HFFc6 (cell line): ENCODE results near the gene GABBR2. TPM values are rescaled to one million over a fixed set of nuclear protein-coding genes. Genes with fewer than 3 reads are reported as not detected.
A peak's percentile ranks its signal among the peaks of the same experiment; 100 is the strongest.

Experiments used
- DNase-seq: peaks from one replicate; pipeline ENCODE4 v3.0.0-alpha.2; 2018
- H3K27ac Mint-ChIP-seq: 2 replicates; pipeline ENCODE4 v1.8.0; 2020; ENCODE audit warnings: mild to moderate bottlenecking, mixed read lengths
- H3K27me3 Mint-ChIP-seq: 2 replicates; pipeline ENCODE4 v1.8.0; 2021; ENCODE audit warnings: mild to moderate bottlenecking, moderate library complexity, mixed read lengths; ENCODE audit not compliant: insufficient read depth
- H3K36me3 Mint-ChIP-seq: 2 replicates; pipeline ENCODE4 v1.8.0; 2021; ENCODE audit warnings: low read depth, mixed read lengths
- H3K4me1 Mint-ChIP-seq: 2 replicates; pipeline ENCODE4 v1.8.0; 2020; ENCODE audit warnings: low read depth, mixed read lengths
- H3K4me3 Mint-ChIP-seq: 2 replicates; pipeline ENCODE4 v1.8.0; 2020; ENCODE audit warnings: mild to moderate bottlenecking, moderate library complexity, mixed read lengths
- H3K9me3 Mint-ChIP-seq: 2 replicates; pipeline ENCODE4 v1.8.0; 2020; ENCODE audit warnings: mild to moderate bottlenecking, mixed read lengths
- total RNA-seq, 6 experiments: library from RNA; stranded (reverse); fragmentation: NEBNext Ultra II Directional; extraction: Animal tissue kit (Norgen Biotek cat#: 25700); gene quantifications; 2 replicates in 1 of 6; 3 replicates in 5 of 6; pipeline ENCODE4 v1.2.3, GENCODE V29; 2021
- TF ChIP-seq, protein P1 (sequence below): fragments of 200-600 bp; sonication (generic); IDR thresholded peaks from 2 replicates; pipeline ENCODE4 v1.5.0; 2021; ENCODE audit warnings: antibody characterized with exemption, mild to moderate bottlenecking

Gene GABBR2
- total RNA-seq, 6 experiments from 2014 or later, result 3.1 to 9.3 (median 7.6) TPM

DNA sequence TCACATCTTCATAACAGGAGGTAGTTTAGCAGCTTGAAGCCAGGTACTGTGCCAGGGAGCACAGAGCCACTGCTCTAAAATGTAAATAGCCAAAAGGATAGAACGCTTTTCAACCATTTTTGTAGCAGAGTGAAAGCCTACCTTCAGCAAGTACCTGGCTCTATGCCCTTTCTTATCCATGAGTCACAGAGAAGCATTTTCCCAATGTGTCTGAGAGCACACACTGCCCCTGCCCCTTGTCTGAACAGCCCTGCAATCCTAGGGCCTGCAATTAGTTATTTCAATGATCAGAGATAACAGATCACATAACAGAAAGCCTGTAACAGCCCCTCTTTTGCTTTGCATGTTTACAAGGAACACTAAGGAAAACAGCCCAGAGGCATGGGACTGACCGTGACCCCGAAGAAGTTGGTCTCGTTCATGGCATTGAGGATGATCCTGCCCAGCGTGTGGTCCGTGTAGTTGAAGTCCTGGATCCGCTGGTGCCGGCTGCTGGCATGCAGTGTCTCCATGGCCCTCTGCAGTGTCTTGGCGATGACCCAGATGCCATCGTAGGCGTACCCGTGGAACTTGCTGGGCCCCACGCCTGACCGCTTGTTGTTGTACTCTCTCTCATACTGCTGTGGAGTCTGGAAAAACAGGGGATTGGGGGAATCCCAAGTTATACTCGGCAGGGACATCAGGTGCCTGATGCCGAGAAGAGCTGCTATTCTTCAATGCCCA lies 255.0 kb downstream of the GABBR2 start:
- Mint-ChIP-seq H3K4me3 (no peak overlapping the region), H3K27ac (no peak overlapping the region), H3K27me3 (no peaks in the 10 kb centered on the region; the same call in none of the 2 replicates), H3K4me1 (peaks cover 72% of the 10 kb centered on the region), H3K36me3 (no peaks in the 10 kb centered on the region), H3K9me3 (no peaks in the 10 kb centered on the region)
- no peak for DNase-seq
- TF ChIP-seq, protein P1, sequence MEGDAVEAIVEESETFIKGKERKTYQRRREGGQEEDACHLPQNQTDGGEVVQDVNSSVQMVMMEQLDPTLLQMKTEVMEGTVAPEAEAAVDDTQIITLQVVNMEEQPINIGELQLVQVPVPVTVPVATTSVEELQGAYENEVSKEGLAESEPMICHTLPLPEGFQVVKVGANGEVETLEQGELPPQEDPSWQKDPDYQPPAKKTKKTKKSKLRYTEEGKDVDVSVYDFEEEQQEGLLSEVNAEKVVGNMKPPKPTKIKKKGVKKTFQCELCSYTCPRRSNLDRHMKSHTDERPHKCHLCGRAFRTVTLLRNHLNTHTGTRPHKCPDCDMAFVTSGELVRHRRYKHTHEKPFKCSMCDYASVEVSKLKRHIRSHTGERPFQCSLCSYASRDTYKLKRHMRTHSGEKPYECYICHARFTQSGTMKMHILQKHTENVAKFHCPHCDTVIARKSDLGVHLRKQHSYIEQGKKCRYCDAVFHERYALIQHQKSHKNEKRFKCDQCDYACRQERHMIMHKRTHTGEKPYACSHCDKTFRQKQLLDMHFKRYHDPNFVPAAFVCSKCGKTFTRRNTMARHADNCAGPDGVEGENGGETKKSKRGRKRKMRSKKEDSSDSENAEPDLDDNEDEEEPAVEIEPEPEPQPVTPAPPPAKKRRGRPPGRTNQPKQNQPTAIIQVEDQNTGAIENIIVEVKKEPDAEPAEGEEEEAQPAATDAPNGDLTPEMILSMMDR, result no peak

DNA sequence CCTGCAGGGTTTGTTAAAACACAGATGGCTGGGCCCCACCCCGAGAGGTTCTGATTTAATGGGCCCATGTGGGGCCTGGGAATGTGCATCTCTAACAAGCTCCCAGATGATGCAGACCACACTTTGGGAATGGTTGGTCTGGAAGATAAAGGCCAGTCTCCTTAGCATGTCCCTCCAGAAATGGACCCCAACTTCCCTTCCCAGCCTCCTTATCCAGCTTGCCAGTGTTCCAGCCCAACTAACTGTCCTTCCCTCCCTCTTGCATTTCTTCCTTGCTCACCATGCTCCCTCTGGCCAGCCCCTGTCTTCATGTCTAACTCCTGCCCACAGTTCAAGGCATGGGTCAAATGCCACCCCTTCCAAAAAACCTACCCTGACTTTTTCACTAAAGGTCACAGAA lies 257.2 kb downstream of the GABBR2 start:
- no peaks in the 10 kb centered on the region for H3K36me3 Mint-ChIP-seq
- TF ChIP-seq, protein P1, result no peak
- H3K27me3 Mint-ChIP-seq, result peaks cover 1% of the 10 kb centered on the region
- H3K4me3 Mint-ChIP-seq, result no peak overlapping the region
- no peak for DNase-seq
- H3K9me3 Mint-ChIP-seq, result no peaks in the 10 kb centered on the region
- peaks cover 58% of the 10 kb centered on the region for H3K4me1 Mint-ChIP-seq
- H3K27ac Mint-ChIP-seq, result no peak overlapping the region

DNA sequence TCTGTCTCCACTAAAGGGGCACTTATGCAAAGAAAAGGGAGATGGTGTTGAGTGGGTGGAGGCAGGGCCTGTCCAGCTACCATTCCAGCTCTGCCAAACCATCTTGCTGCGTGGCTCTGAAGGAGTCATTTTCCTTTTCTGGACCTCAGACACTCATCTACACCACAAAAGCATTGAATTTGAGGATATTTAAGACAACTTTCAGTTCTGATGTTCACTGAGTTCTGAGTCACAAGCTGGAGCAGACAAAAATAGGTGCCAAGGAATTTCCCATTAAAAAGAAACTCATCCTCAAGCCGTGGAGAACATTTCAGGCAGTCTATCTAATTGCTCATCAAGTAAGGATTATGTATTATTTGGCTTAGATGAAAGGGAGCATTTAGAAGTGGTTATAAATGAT lies 258.2 kb downstream of the GABBR2 start:
- Mint-ChIP-seq H3K4me1 (peaks cover 47% of the 10 kb centered on the region), H3K9me3 (no peaks in the 10 kb centered on the region), H3K27ac (peak overlapping the region; percentile 80), H3K4me3 (peak overlapping the region; percentile 38), H3K36me3 (no peaks in the 10 kb centered on the region), H3K27me3 (peaks cover 4% of the 10 kb centered on the region)
- TF ChIP-seq, protein P1, result no peak
- peak; percentile 81 for DNase-seq

DNA sequence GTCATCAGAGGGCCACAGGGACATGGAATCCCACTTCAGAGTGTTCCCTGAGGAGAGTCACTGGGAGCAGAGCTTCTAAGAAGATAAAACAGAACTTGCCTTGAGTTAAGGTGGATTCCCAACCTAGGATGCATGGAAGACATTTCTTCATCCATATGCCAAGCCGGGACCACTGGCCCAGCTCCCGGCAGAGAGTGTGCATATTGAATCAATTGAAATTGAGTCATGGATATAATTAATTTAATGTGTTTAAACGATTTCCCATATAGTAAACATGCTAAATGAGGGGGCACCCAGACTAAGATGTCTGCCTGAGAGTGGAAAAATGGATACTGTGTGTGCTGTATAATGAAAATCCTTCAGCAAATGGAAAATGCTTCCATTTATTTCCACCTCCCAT lies 258.9 kb downstream of the GABBR2 start:
- Mint-ChIP-seq H3K36me3 (no peaks in the 10 kb centered on the region), H3K27ac (peak overlapping the region; percentile 80), H3K27me3 (peaks cover 8% of the 10 kb centered on the region), H3K4me3 (peak overlapping the region; percentile 38; the same call in 1 of the 2 replicates), H3K4me1 (peaks cover 41% of the 10 kb centered on the region), H3K9me3 (no peaks in the 10 kb centered on the region)
- no peak for DNase-seq
- TF ChIP-seq, protein P1, result no peak

DNA sequence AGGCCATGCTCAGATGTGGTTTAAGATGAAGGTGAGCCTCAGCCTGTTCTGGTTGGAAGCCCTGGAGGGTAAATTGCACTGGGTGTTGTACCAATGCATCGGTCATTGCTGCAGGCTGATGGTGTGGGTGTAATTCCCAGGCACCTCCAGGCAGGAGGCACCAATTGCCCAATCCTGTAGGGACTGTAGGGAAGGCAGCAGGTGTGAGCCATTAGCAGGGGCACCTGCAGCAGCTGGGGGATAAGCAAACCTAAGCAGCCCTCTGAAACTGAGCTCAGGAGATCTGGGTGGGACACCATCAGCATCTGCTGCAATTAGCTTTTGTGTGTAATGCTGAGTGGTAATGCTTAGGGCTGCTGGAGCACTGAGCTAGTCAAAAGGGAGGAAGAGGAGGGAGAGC lies 263.2 kb downstream of the GABBR2 start:
- Mint-ChIP-seq H3K9me3 (no peaks in the 10 kb centered on the region), H3K36me3 (no peaks in the 10 kb centered on the region), H3K4me1 (peaks cover 25% of the 10 kb centered on the region), H3K27ac (no peak overlapping the region), H3K27me3 (peaks cover 8% of the 10 kb centered on the region), H3K4me3 (no peak overlapping the region)
- TF ChIP-seq, protein P1, result no peak
- no peak for DNase-seq
